Measurements from ENCODE around the gene CYLD.

DNA sequence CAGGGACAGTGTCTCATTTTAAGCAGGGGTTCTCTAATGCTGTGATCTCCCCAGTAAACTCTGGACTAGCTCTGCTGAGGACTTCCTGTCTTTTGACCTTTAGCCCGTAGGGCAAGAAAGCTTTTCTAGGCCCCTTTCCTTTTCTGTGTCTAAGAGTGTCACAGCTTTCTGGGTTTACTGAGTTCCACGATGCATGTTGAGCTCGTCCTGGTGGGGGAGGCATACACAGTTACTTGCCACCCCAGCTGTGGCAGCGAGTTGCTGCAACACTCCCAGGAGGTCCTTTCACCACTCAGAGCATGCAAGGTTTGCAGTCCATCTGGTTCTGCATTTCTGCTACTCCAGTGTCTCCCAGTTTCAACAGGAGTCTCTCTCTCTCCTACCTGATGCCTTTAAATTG is 24.8 kb upstream of the CYLD start:
- TF ChIP-seq, protein P1, sequence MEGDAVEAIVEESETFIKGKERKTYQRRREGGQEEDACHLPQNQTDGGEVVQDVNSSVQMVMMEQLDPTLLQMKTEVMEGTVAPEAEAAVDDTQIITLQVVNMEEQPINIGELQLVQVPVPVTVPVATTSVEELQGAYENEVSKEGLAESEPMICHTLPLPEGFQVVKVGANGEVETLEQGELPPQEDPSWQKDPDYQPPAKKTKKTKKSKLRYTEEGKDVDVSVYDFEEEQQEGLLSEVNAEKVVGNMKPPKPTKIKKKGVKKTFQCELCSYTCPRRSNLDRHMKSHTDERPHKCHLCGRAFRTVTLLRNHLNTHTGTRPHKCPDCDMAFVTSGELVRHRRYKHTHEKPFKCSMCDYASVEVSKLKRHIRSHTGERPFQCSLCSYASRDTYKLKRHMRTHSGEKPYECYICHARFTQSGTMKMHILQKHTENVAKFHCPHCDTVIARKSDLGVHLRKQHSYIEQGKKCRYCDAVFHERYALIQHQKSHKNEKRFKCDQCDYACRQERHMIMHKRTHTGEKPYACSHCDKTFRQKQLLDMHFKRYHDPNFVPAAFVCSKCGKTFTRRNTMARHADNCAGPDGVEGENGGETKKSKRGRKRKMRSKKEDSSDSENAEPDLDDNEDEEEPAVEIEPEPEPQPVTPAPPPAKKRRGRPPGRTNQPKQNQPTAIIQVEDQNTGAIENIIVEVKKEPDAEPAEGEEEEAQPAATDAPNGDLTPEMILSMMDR (IDR thresholded peaks at IDR 0.05; ENCODE audit: poor library complexity, severe bottlenecking): no peak
- no peak for TF ChIP-seq TAF1 (IDR thresholded peaks at IDR 0.05; ENCODE audit: low read depth)
- TF ChIP-seq POLR2AphosphoS5 (IDR thresholded peaks at IDR 0.05): no peak
- no peak for TF ChIP-seq EP300 (conservative IDR thresholded peaks at IDR 0.05; ENCODE audit: poor library complexity, severe bottlenecking)
- no peak for TF ChIP-seq SMC3 (conservative IDR thresholded peaks at IDR 0.05; ENCODE audit: poor library complexity)
- no peak for TF ChIP-seq RAD21 (conservative IDR thresholded peaks at IDR 0.05)
- no peak for TF ChIP-seq EZH2 (IDR thresholded peaks at IDR 0.05; ENCODE audit: borderline replicate concordance, insufficient read depth, low read length, poor library complexity, severe bottlenecking)
- TF ChIP-seq, protein P2, sequence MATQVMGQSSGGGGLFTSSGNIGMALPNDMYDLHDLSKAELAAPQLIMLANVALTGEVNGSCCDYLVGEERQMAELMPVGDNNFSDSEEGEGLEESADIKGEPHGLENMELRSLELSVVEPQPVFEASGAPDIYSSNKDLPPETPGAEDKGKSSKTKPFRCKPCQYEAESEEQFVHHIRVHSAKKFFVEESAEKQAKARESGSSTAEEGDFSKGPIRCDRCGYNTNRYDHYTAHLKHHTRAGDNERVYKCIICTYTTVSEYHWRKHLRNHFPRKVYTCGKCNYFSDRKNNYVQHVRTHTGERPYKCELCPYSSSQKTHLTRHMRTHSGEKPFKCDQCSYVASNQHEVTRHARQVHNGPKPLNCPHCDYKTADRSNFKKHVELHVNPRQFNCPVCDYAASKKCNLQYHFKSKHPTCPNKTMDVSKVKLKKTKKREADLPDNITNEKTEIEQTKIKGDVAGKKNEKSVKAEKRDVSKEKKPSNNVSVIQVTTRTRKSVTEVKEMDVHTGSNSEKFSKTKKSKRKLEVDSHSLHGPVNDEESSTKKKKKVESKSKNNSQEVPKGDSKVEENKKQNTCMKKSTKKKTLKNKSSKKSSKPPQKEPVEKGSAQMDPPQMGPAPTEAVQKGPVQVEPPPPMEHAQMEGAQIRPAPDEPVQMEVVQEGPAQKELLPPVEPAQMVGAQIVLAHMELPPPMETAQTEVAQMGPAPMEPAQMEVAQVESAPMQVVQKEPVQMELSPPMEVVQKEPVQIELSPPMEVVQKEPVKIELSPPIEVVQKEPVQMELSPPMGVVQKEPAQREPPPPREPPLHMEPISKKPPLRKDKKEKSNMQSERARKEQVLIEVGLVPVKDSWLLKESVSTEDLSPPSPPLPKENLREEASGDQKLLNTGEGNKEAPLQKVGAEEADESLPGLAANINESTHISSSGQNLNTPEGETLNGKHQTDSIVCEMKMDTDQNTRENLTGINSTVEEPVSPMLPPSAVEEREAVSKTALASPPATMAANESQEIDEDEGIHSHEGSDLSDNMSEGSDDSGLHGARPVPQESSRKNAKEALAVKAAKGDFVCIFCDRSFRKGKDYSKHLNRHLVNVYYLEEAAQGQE (IDR thresholded peaks at IDR 0.05; ENCODE audit: borderline replicate concordance): no peak

Measured in neural cell (in vitro differentiated cells).